Measurements from ENCODE around the gene RSRC2.
"Not testable (repeated sequence)": the region's sequence is repeated elsewhere in the genome, so short reads cannot be mapped to it uniquely, and the experiment has no call there.

Gene RSRC2

DNA sequence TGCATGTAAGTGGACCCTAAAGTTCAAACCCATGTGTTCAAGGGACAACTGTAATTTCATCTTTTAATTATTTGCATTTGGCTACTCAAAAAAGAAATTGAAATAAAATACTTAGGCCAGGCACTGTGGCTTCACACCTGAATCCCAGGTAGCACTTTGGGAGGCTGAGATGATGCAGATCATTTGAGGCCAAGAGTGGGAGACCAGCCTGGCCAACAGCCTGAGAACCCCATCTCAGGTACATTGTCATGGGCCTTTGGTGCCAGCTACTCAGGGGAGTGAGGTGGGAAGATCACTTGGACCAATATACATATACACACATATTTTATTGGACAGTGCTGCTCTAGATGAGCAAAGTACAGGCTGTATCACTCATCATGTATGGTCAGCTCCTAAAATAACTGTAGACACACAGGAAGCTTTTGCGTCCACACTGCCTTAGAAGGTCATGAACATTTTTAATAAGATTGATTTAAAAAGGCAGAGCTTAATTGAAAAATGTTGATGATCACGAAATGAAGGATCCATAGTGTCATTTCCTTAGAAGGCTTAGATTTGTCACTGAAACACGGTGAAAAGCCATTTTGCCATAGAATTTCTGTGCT, 23.5 kb downstream of the RSRC2 start:
- H3K4me1 ChIP-seq (ENCODE audit: control insufficient read depth, insufficient read depth, low read length), result peaks cover 6% of the 10 kb centered on the region
- no peak overlapping the region for H3K27ac ChIP-seq (ENCODE audit: low read depth, low read length)
- no peak overlapping the region for H3K9ac ChIP-seq (ENCODE audit: low read length)
- no peak overlapping the region for H3K4me3 ChIP-seq (ENCODE audit: low read depth, low read length)
- no peaks in the 10 kb centered on the region for H3K9me3 ChIP-seq (ENCODE audit: control insufficient read depth, insufficient read depth, low read depth, low read length)
- no peaks in the 10 kb centered on the region for H3K27me3 ChIP-seq (ENCODE audit: control insufficient read depth, insufficient read depth, low read length)
- H3K36me3 ChIP-seq (ENCODE audit: control insufficient read depth, insufficient read depth, low read length), result peaks cover 52% of the 10 kb centered on the region

DNA sequence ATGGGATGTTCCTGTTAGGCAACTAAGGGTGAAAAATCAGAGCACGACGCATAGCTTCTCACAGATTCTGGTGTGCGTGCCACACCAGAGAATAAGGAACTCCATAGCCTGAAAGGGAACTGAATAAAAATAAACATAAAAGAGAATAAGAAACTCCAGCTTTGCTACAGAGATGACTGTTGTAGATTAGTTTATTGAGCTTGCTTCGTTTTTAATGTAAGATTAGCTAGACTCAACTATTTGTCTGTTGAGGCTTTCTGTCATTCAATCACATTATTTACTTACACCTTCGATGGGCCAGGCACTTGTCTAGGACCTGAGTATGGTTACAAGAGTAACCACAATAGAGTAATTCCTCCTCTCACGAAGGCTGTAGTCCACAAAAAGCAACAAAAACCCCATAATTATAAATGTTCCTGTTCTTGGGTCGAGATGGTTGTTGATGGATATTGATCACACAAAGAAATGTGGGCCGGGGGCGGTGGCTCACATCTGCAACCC, 25.2 kb downstream of the RSRC2 start:
- Histone ChIP-seq H3K9me3 (ENCODE audit: control insufficient read depth, insufficient read depth, low read depth, low read length) (no peaks in the 10 kb centered on the region), H3K4me1 (ENCODE audit: control insufficient read depth, insufficient read depth, low read length) (peaks cover 6% of the 10 kb centered on the region), H3K27ac (ENCODE audit: low read depth, low read length) (peak overlapping the region; percentile 64; the same call in 1 of the 2 replicates), H3K4me3 (ENCODE audit: low read depth, low read length) (peak overlapping the region; percentile 96), H3K36me3 (ENCODE audit: control insufficient read depth, insufficient read depth, low read length) (peaks cover 44% of the 10 kb centered on the region), H3K9ac (ENCODE audit: low read length) (peak overlapping the region; percentile 27), H3K27me3 (ENCODE audit: control insufficient read depth, insufficient read depth, low read length) (no peaks in the 10 kb centered on the region)

DNA sequence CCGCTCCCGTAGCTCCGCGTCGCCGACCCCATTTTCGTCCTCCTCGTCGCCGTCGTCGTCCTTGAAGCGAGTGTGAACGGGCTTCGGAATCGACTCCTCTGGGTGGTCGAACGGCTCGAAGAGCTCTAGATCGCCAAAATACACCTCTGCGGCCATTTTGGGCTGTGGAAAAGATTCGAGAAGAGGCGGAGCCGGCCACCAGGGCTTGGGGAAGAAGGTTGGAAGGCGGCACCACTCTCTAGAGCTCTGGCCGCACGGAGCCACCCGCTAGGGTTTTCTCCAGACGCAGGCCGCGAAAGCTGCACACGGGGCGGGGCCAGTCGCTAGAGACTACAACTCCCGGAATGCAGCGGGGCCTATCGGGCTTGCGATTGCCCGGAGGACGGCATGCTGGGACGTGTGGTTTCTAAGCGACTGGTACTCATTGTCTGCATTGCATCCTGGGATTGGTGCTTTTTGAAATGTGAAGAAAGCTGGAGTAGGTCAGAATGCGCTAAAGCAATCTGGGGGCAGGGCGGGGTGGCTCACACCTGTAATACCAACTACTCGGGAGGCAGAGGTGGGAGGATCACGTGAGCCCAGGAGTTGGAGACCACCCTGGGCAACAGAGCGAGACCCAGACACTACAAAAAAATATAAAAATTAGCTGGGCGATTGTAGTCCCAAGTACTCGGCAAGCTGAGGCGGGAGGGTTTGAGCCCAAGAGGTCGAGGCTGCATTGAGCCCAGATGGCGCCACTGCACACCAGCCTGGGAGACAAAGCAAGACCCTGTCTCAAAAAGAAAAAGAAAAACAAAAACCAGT, 25.8 kb downstream of the RSRC2 start, which contains the start of gene ZCCHC8:
ZCCHC8 (minus strand) TSS at position 248 of the 804 bp plus-strand sequence; CDS start at position 156, 92 bp downstream.
- Histone ChIP-seq H3K9me3 (ENCODE audit: control insufficient read depth, insufficient read depth, low read depth, low read length) (no peaks in the 10 kb centered on the region), H3K4me3 (ENCODE audit: low read depth, low read length) (peak within 1 kb of the TSS; percentile 96), H3K36me3 (ENCODE audit: control insufficient read depth, insufficient read depth, low read length) (peaks cover 39% of the 10 kb centered on the region), H3K27me3 (ENCODE audit: control insufficient read depth, insufficient read depth, low read length) (no peaks in the 10 kb centered on the region), H3K9ac (ENCODE audit: low read length) (peak within 1 kb of the TSS; percentile 99), H3K27ac (ENCODE audit: low read depth, low read length) (peak within 1 kb of the TSS; percentile 96), H3K4me1 (ENCODE audit: control insufficient read depth, insufficient read depth, low read length) (peaks cover 6% of the 10 kb centered on the region)

DNA sequence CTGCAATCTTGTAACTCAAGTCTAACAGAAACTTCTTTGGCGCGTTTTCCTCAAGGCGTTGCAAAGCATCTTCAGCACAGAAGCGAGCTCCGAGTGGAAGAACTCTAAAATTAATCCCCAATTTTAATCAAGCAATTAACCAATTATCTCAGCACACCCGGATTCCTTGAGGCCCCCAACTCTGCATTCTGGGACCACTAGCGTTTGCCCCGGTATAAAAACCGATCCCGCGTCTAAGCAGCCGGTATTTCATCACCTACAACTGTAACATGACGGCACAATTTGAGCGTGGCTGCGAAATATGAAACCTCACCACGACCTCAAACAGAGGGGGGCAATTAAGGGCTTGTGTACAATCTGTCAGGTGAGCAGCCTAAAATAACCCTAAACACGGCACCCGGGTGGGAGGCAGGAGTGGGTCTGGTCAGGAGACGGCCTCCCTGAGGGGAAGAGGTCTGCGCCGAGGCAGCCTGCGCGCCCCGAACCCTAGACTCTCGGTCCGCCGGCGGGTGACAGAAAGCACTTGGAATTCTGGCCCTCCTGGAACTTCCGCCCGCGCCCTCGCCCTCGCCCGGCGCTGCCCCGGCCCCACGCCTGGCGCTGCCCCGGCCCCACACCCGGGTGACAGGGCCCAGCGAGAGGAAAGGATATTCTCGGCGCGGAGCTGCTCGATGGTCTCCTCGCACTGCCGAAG, 26.6 kb downstream of the RSRC2 start:
- H3K9me3 ChIP-seq (ENCODE audit: control insufficient read depth, insufficient read depth, low read depth, low read length), result no peaks in the 10 kb centered on the region
- peak overlapping the region; percentile 96 for H3K27ac ChIP-seq (ENCODE audit: low read depth, low read length)
- H3K4me3 ChIP-seq (ENCODE audit: low read depth, low read length), result peak overlapping the region; percentile 96
- peaks cover 6% of the 10 kb centered on the region for H3K4me1 ChIP-seq (ENCODE audit: control insufficient read depth, insufficient read depth, low read length)
- peaks cover 34% of the 10 kb centered on the region for H3K36me3 ChIP-seq (ENCODE audit: control insufficient read depth, insufficient read depth, low read length)
- H3K9ac ChIP-seq (ENCODE audit: low read length), result peak overlapping the region; percentile 99
- H3K27me3 ChIP-seq (ENCODE audit: control insufficient read depth, insufficient read depth, low read length), result no peaks in the 10 kb centered on the region

DNA sequence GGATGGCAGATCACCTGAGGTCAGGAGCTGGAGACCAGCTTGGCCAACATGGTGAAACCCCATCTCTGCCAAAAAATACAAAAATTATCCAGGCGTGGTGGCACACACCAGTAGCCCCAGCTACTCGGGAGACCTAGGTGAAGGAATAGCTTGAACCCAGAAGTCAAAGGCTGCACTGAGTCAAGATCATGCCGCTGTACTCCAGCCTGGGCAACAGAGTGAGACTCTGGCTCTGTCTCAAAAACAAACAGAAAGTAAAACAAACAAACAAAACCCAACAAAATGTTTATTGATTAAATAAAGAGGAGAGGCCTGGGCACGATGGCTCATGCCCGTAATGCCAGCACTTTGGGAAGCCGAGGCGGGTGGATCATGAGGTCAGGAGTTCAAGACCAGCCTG, 31.5 kb downstream of the RSRC2 start:
- Histone ChIP-seq H3K9me3 (ENCODE audit: control insufficient read depth, insufficient read depth, low read depth, low read length) (no peaks in the 10 kb centered on the region), H3K36me3 (ENCODE audit: control insufficient read depth, insufficient read depth, low read length) (peaks cover 46% of the 10 kb centered on the region), H3K4me1 (ENCODE audit: control insufficient read depth, insufficient read depth, low read length) (no peaks in the 10 kb centered on the region; the same call in 1 of the 2 replicates), H3K4me3 (ENCODE audit: low read depth, low read length) (no peak overlapping the region), H3K27me3 (ENCODE audit: control insufficient read depth, insufficient read depth, low read length) (no peaks in the 10 kb centered on the region), H3K27ac (ENCODE audit: low read depth, low read length) (no peak overlapping the region), H3K9ac (ENCODE audit: low read length) (no peak overlapping the region)

DNA sequence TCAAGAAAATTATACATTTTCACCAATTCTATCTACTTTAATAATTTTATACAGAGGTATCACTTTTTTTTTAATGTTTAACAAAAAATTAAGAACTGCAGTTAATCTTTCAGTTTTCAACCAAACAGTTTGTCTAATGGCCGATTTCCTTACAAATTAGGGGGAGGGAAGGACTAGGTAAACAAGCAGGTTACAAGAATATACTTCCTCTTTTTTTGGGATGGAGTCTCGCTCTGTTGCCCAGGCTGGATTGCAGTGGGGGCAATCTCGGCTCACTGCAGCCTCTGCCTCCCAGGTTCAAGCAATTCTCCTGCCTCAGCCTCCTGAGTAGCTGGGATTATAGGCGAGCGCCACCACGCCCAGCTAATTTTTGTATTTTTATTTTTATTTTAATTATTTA, 33.5 kb downstream of the RSRC2 start:
- H3K27ac ChIP-seq (ENCODE audit: low read depth, low read length); H3K4me3 ChIP-seq (ENCODE audit: low read depth, low read length); H3K27me3 ChIP-seq (ENCODE audit: control insufficient read depth, insufficient read depth, low read length); H3K9me3 ChIP-seq (ENCODE audit: control insufficient read depth, insufficient read depth, low read depth, low read length); H3K9ac ChIP-seq (ENCODE audit: low read length); H3K4me1 ChIP-seq (ENCODE audit: control insufficient read depth, insufficient read depth, low read length): not testable (repeated sequence)
- H3K36me3 ChIP-seq (ENCODE audit: control insufficient read depth, insufficient read depth, low read length), result peaks cover 65% of the 10 kb centered on the region

DNA sequence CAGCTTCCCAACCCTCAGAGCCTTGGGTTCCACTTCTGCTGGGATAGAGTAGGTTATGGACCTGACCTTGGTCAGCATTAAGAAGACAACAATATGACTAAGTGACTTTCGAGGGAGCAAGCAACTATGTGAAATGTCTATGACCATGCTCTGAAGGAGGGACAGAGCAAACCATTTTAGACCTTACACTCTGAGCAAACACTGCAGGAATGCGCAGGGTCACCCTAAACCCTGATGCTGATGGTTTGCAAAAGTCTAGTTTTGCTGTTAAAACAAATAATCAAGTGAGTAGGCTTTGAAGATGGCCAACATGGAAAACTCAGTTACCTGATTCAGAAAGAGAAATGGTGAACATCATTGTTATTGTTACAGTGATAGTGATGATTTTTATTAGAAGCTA, 34.7 kb downstream of the RSRC2 start:
- no peaks in the 10 kb centered on the region for H3K27me3 ChIP-seq (ENCODE audit: control insufficient read depth, insufficient read depth, low read length)
- H3K36me3 ChIP-seq (ENCODE audit: control insufficient read depth, insufficient read depth, low read length), result peaks cover 71% of the 10 kb centered on the region
- no peaks in the 10 kb centered on the region for H3K4me1 ChIP-seq (ENCODE audit: control insufficient read depth, insufficient read depth, low read length)
- no peak overlapping the region for H3K4me3 ChIP-seq (ENCODE audit: low read depth, low read length)
- no peaks in the 10 kb centered on the region for H3K9me3 ChIP-seq (ENCODE audit: control insufficient read depth, insufficient read depth, low read depth, low read length)
- no peak overlapping the region for H3K27ac ChIP-seq (ENCODE audit: low read depth, low read length)
- no peak overlapping the region for H3K9ac ChIP-seq (ENCODE audit: low read length)

DNA sequence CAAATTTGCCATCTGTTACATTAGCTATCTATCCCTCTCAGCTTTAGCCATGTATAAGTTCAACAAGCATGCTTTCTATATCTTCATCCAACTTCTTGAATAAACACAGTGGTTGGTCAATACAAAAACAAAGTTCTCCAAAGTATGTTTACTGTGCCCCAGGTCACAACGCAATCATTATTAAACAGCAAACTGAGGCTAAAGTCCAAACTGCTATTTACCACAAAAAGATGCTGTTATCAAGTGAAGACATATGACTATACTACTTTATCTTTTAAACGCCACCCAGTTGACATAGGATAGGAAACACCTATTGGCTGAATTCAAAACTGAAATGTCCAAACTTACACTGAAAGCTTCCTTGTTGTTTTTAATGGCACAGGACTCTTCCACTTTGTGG, 37.7 kb downstream of the RSRC2 start:
- no peak overlapping the region for H3K4me3 ChIP-seq (ENCODE audit: low read depth, low read length)
- no peak overlapping the region for H3K9ac ChIP-seq (ENCODE audit: low read length)
- H3K27ac ChIP-seq (ENCODE audit: low read depth, low read length), result no peak overlapping the region
- H3K4me1 ChIP-seq (ENCODE audit: control insufficient read depth, insufficient read depth, low read length), result no peaks in the 10 kb centered on the region
- H3K27me3 ChIP-seq (ENCODE audit: control insufficient read depth, insufficient read depth, low read length), result no peaks in the 10 kb centered on the region
- peaks cover 78% of the 10 kb centered on the region for H3K36me3 ChIP-seq (ENCODE audit: control insufficient read depth, insufficient read depth, low read length)
- no peaks in the 10 kb centered on the region for H3K9me3 ChIP-seq (ENCODE audit: control insufficient read depth, insufficient read depth, low read depth, low read length)

DNA sequence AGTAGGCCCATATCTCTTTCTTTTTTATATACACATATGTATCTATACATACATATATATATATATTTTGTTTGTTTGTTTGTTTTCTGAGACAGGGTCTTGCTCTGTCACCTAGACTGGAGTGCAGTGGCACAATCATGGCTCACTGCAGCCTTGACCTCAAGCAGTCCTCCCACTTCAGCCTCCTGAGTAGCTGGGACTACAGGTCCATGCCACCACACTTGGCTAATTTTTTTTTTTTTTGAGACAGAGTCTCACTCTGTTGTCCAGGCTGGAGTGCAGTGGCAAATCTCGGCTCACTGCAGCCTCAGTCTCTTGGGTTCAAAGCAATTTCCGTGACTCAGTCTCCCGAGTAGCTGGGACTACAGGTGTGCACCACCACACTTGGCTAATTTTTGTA, 38.9 kb downstream of the RSRC2 start:
- H3K9me3 ChIP-seq (ENCODE audit: control insufficient read depth, insufficient read depth, low read depth, low read length); H3K27me3 ChIP-seq (ENCODE audit: control insufficient read depth, insufficient read depth, low read length); H3K27ac ChIP-seq (ENCODE audit: low read depth, low read length); H3K4me1 ChIP-seq (ENCODE audit: control insufficient read depth, insufficient read depth, low read length); H3K9ac ChIP-seq (ENCODE audit: low read length); H3K4me3 ChIP-seq (ENCODE audit: low read depth, low read length): not testable (repeated sequence)
- peaks cover 86% of the 10 kb centered on the region for H3K36me3 ChIP-seq (ENCODE audit: control insufficient read depth, insufficient read depth, low read length)

DNA sequence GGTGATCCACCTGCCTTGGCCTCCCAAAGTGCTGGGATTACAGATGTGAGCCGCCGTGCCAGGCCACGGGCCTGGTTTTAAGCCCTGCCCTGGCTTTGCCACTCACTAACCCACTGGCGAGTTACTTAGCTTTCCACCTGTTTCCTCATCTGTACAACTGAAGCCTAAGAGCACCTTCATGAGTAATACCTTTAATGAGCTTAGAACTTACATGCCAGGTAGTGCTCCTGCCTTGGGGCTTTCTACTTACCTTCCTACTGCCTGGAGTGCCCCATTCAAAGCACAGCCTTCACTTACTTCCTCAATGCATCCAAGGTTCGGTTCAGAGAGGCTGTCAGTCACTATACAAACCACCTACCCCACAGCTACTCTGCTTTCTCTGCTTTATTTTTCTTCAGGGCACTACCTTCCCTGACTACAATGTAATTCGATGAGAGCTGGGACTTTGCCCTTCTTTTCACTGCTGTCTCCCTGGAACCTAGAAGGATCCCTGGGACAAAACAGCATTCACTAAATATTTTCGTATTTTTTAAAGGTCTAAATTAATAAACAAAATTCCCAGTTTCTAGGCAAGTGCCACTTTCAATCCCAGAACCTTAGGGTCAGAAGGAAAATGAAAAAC, 39.8 kb downstream of the RSRC2 start:
- Histone ChIP-seq H3K27ac (ENCODE audit: low read depth, low read length) (no peak overlapping the region), H3K9ac (ENCODE audit: low read length) (no peak overlapping the region), H3K9me3 (ENCODE audit: control insufficient read depth, insufficient read depth, low read depth, low read length) (no peaks in the 10 kb centered on the region), H3K36me3 (ENCODE audit: control insufficient read depth, insufficient read depth, low read length) (peaks cover 85% of the 10 kb centered on the region), H3K4me3 (ENCODE audit: low read depth, low read length) (no peak overlapping the region), H3K4me1 (ENCODE audit: control insufficient read depth, insufficient read depth, low read length) (no peaks in the 10 kb centered on the region), H3K27me3 (ENCODE audit: control insufficient read depth, insufficient read depth, low read length) (no peaks in the 10 kb centered on the region)
